Measurements from ENCODE around the gene TMEM154. TPM values are rescaled to one million over a fixed set of nuclear protein-coding genes. Genes with fewer than 3 reads are reported as not detected.

TMEM154 gene
- total and polyA plus RNA-seq, 10 donors = 5.0 to 72.3 (median 27.4) TPM

DNA sequence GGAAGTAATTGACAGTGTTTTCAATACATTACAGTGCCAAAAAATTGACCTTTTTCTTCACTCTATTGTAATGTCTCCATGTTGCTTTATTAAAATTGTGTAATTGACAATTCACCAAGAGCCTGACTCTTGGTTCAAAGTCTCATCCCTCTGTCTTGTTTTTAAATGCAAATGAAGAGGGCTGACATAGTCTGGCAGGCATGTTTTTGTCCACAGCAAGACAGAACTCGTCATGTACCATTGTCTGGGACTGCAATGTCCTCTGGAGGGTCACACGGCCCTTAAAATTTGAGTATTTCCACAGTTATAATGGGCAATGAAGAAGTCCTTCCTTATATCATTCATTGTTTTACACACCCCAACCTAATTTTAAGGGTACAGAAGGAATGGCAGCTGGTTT is 105.9 kb downstream of the TMEM154 start:
- intact Hi-C loops (cut with DNase I; ENCODE audit: low total_unique reads) = no loop called here
- H3K36me3 ChIP-seq = no peaks in the 10 kb centered on the region
- no peak overlapping the region for H3K27ac ChIP-seq
- WGBS, 5 donors = 90 to 97% (median 92%) methylated on average over 2 of the region's 2 CpGs
- no peak overlapping the region for H3K4me3 ChIP-seq
- no peaks in the 10 kb centered on the region for H3K27me3 ChIP-seq (replicated peaks in 1 of 7)
- DNase-seq = no peak
- H3K4me1 ChIP-seq = peaks cover 0 to 9% (median 0%) of the 10 kb centered on the region in 6 donors
- no peaks in the 10 kb centered on the region for H3K9me3 ChIP-seq
- no peak for TF ChIP-seq POLR2A (IDR thresholded peaks at IDR 0.05)

DNA sequence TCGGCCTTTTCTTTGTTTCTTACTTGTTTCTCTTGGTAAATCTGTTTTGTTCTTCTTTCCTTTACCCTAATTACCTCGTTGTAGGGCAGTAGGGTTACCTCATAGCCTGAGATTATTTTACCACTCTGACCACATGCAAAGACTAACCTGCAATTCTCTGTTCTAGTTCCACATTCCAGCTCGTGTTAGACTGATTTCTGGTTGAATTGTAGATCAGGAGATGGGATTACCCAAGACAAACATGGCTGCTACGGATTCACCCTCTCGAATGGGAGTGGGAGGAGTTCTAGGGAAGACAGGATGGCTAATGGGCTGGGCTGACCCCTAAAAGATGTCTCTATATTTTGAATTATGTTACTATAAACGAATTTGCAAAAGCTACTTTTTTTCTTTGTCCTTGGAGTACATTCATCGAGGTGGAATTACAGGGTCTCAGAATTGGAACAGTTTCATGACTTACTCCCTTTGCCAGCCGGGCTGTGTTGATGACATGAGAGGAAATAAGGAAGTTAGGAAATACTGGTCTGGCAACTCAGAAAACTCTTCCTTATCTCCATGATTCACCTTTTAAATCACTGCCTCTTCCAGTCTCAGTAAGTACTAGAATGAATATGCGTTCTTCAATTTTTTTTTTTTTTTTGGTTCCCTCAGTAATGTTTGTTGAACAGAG is 107.2 kb downstream of the TMEM154 start:
- Histone ChIP-seq H3K9me3 (no peaks in the 10 kb centered on the region), H3K27ac (no peak overlapping the region), H3K4me3 (no peak overlapping the region), H3K36me3 (no peaks in the 10 kb centered on the region), H3K4me1 (peaks cover 0 to 2% (median 0%) of the 10 kb centered on the region in 6 donors), H3K27me3 (replicated peaks in 1 of 7) (no peaks in the 10 kb centered on the region)
- DNase-seq = no peak
- intact Hi-C loops (cut with DNase I; ENCODE audit: low total_unique reads) = no loop called here
- TF ChIP-seq CTCF (IDR thresholded peaks at IDR 0.05 in 8 of 11, conservative IDR thresholded peaks at IDR 0.05 in 3 of 11) = no peak
- TF ChIP-seq POLR2AphosphoS5 (IDR thresholded peaks at IDR 0.05) = no peak
- TF ChIP-seq POLR2A (IDR thresholded peaks at IDR 0.05) = no peak
- WGBS, 5 donors = 58 to 72% (median 64%) methylated on average over 9 of the region's 9 CpGs

GRCh38 chr4:152571770-152572169 is 108.0 kb downstream of the TMEM154 start:
- intact Hi-C loops (cut with DNase I; ENCODE audit: low total_unique reads) = no loop called here
- 94 to 100% (median 98%) methylated on average over 1 of the region's 1 CpG for WGBS, 5 donors

GRCh38 chr4:152571296-152571695 is 108.5 kb downstream of the TMEM154 start:
- Histone ChIP-seq H3K4me1 (no peaks in the 10 kb centered on the region), H3K36me3 (no peaks in the 10 kb centered on the region), H3K27ac (no peak overlapping the region), H3K4me3 (no peak overlapping the region), H3K9me3 (no peaks in the 10 kb centered on the region), H3K27me3 (replicated peaks in 1 of 7) (no peaks in the 10 kb centered on the region)
- TF ChIP-seq CTCF (IDR thresholded peaks at IDR 0.05 in 8 of 11, conservative IDR thresholded peaks at IDR 0.05 in 3 of 11) = no peak
- TF ChIP-seq POLR2AphosphoS5 (IDR thresholded peaks at IDR 0.05) = no peak
- TF ChIP-seq POLR2A (IDR thresholded peaks at IDR 0.05) = no peak
- WGBS, 5 donors = 89 to 93% (median 92%) methylated on average over 1 of the region's 1 CpG
- DNase-seq = no peak
- intact Hi-C loops (cut with DNase I; ENCODE audit: low total_unique reads) = no loop called here

More at GRCh38 chr4:152571770-152572169, 108.0 kb downstream of the TMEM154 start:
- no peak for TF ChIP-seq CTCF (IDR thresholded peaks at IDR 0.05 in 8 of 11, conservative IDR thresholded peaks at IDR 0.05 in 3 of 11)
- no peak for TF ChIP-seq POLR2AphosphoS5 (IDR thresholded peaks at IDR 0.05)
- TF ChIP-seq POLR2A (IDR thresholded peaks at IDR 0.05) = no peak
- DNase-seq = no peak
- H3K4me3 ChIP-seq = no peak overlapping the region
- H3K9me3 ChIP-seq = no peaks in the 10 kb centered on the region
- no peaks in the 10 kb centered on the region for H3K4me1 ChIP-seq
- no peak overlapping the region for H3K27ac ChIP-seq
- no peaks in the 10 kb centered on the region for H3K36me3 ChIP-seq
- H3K27me3 ChIP-seq (replicated peaks in 1 of 7) = no peaks in the 10 kb centered on the region

Other genes starting within 250 kb of the TMEM154 start
- gene FBXW7, start 143.9 kb downstream of the TMEM154 start, total RNA-seq = 100 to 1,000 TPM in 2 of 7 donors, 10 to 100 TPM in 5; 68.2 to 140 (median 96.7) TPM
- 10 to 100 TPM; 11.5 to 20.5 (median 15.4) TPM for gene FBXW7, start 143.9 kb downstream of the TMEM154 start, polyA plus RNA-seq
- gene TIGD4, start 99.7 kb upstream of the TMEM154 start, total RNA-seq = under 1 TPM in 6 of 7 donors, not detected in 1; 0.13 to 0.68 (median 0.41) TPM
- under 1 TPM in 2 of 3 donors, not detected in 1; 0.09 to 0.10 TPM for gene TIGD4, start 99.7 kb upstream of the TMEM154 start, polyA plus RNA-seq
- 10 to 100 TPM; 21.2 to 35.0 (median 28.8) TPM for gene ARFIP1, start 100.0 kb upstream of the TMEM154 start, total RNA-seq
- 10 to 100 TPM; 13.9 to 19.0 (median 15.3) TPM for gene ARFIP1, start 100.0 kb upstream of the TMEM154 start, polyA plus RNA-seq

Measured in spleen (tissue), 11 donors.